ENCODE data around the gene P2RY6.

Gene P2RY6

DNA sequence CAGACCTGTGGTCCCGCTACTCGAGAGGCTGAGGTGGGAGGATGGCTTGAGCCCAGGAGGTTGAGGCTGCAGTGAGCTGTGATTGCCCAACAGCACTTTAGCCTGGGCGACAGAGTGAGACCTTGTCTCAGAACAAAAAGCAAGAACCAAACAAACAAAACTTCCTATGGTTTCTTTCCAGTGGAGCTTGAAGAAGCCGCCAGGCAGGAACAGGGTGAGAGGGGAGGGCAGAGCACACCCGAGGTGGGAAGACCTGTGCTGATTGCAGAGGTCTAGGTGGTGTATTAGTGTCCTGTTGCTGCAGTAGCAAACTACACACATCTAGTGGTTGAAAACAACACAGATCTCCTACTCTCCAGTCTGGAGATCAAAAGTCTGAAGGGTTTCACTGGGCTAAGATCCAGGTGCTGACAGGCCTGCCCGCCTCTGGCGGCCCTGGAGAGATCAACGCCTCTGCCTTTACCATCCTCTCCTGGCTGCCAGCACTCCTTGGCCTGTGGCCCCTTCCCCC is 46.4 kb downstream of the P2RY6 start:
- no peaks in the 10 kb centered on the region for H3K9me3 Mint-ChIP-seq (ENCODE audit: low read depth)
- H3K27ac Mint-ChIP-seq = no peak overlapping the region
- peaks cover 8% of the 10 kb centered on the region for H3K4me1 Mint-ChIP-seq (ENCODE audit: low read depth)
- no peaks in the 10 kb centered on the region for H3K27me3 Mint-ChIP-seq
- H3K36me3 Mint-ChIP-seq = no peaks in the 10 kb centered on the region
- H3K4me3 Mint-ChIP-seq = no peak overlapping the region

DNA sequence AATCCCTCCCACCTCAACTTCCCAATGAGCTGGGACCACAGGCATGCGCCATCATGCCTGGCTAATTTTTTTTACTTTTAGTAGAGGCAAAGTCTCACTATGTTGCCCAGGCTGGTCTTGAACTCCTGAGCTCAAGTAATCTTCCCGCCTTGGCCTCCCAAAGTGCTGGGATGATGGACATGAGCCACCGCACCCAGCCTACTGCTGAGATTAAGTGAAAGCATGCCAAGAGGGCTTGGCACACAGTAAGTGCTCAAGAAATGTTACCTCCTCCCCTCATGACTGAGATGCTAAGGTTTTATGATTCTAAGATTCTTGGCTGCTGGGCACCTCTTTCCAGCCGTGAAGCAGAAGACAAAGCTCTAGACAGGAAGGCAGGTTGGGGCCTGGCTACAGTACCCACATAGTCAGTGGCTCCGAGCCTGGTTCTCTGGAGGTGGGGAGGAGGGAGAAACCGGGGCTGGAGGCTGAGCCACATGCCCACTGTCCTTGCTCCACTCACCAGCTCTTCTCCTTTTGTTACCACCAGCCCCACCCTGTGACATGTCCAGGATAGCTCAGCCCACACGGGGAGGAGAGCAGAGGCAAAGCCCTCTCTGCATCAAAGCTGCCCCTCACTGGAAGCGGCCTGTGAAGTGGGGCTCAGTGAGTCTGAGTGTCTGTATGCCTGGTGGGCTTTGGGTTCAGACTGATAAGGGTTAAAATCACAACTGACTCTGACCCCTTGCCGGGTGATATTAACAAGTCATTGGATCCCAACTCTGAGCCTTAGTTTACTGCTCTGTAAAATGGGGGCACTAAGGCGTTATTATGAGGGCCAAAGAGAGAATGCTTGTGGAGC is 48.8 kb downstream of the P2RY6 start:
- Mint-ChIP-seq H3K4me3 (no peak overlapping the region), H3K27me3 (no peaks in the 10 kb centered on the region), H3K4me1 (ENCODE audit: low read depth) (peaks cover 7% of the 10 kb centered on the region), H3K36me3 (no peaks in the 10 kb centered on the region), H3K9me3 (ENCODE audit: low read depth) (no peaks in the 10 kb centered on the region), H3K27ac (no peak overlapping the region)

DNA sequence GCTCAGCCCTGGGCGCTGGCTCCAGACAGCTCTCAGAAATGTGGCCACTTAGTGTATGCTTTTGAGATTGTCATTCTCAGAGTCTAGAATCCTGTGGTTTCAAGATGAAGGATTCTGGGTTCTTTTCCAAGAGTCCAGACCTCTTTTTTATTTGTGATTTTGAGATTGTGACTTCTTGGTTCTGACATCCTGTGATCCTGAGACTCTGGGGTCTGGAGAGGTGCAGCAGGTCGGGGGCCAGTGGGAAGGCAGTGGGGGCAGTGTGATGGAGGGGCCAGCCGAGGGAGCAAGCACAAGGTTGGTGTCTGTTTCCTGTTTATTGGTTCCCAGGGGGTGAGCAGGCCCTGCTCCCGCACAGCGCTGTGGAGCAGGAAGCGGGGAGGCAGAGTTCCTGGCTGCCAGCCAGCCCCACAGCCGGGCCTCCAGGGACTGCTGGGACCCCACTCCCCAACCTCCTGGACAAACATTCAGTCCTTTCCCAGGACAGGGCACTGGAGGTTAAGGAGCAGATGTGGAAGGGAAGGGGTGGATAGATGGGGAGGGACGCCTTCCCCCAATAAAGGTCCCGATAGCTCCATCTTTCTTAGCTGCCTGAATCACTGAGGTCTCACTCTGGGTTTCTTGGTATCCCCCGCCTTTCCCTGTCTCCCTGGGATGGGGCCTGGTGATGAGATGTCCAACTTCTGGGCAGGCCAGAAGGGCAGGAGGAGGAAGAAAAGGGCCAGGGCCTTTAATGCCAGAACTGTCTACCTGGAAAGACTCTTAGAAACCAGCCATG is 49.7 kb downstream of the P2RY6 start:
- Mint-ChIP-seq H3K4me3 (no peak overlapping the region), H3K4me1 (ENCODE audit: low read depth) (peaks cover 7% of the 10 kb centered on the region), H3K27me3 (no peaks in the 10 kb centered on the region), H3K9me3 (ENCODE audit: low read depth) (no peaks in the 10 kb centered on the region), H3K27ac (no peak overlapping the region), H3K36me3 (no peaks in the 10 kb centered on the region)

DNA sequence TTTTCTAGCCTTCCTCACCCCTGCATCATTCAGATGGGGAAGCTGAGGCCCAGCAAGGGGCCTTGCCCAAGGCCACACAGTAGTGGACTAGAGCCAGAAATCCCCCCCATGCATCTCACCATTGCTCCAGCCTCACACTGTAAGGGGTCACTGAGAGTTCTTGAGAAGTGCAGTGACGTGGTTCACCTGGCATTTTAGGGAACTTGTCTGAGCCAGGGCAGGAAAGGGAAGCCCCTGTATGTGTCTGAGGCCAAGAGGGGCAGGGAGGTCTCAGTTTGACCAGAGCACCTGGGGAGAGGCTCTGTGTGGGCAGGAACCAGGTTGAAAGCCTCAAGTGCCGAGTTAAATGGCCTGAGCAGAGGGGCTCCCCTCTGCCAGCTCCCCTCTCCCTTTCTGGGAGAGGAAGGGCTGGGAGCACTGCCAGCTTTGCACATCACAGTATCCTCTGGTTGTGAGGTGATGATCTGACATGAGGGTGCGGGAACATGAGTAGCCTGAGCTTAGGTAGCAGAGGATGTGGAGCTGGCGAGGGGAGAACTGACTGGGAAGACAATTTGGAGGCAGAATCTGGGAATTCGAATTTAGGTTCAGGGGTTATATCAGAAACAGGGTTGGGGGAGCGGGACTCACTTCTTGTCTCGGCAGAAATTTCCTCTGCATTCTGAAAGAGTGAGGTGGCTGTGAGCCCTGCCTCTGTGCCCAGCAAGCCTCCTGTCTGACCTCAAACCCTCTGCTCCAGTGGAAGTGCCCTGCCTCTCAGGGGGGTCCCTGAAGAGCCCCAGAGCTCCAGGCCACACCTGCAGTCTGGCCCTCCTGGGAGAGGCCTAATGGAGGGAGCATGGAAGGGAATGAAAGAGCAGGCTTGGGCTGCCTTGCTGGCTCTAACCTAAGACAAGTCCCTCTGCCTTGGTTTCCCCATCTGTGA is 50.5 kb downstream of the P2RY6 start:
- no peak overlapping the region for H3K4me3 Mint-ChIP-seq
- no peak overlapping the region for H3K27ac Mint-ChIP-seq
- no peaks in the 10 kb centered on the region for H3K36me3 Mint-ChIP-seq
- H3K4me1 Mint-ChIP-seq (ENCODE audit: low read depth) = peaks cover 7% of the 10 kb centered on the region
- no peaks in the 10 kb centered on the region for H3K9me3 Mint-ChIP-seq (ENCODE audit: low read depth)
- H3K27me3 Mint-ChIP-seq = no peaks in the 10 kb centered on the region

DNA sequence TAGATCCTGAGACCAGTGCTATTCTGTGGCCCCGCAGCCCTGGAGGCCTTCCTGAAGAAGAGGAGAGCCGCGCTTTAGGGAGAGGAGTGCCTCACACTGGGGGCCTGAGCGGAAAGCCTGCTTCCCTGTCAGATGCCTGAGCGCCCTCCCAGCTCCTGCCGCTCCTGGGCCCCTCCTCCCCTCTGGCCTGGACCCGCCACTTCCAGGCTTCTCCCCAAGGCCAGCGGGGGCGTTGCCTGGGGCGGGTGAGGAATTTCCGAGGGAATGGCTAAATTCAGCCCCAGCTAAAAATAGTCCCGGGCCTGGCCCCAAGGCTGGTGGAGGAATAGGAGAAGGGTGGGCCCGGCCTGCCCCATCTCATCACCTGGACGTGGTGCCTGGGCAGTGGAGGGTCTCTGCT is 51.3 kb downstream of the P2RY6 start:
- Mint-ChIP-seq H3K27ac (no peak overlapping the region), H3K4me3 (no peak overlapping the region), H3K27me3 (no peaks in the 10 kb centered on the region), H3K36me3 (no peaks in the 10 kb centered on the region), H3K4me1 (ENCODE audit: low read depth) (peaks cover 7% of the 10 kb centered on the region), H3K9me3 (ENCODE audit: low read depth) (no peaks in the 10 kb centered on the region)

DNA sequence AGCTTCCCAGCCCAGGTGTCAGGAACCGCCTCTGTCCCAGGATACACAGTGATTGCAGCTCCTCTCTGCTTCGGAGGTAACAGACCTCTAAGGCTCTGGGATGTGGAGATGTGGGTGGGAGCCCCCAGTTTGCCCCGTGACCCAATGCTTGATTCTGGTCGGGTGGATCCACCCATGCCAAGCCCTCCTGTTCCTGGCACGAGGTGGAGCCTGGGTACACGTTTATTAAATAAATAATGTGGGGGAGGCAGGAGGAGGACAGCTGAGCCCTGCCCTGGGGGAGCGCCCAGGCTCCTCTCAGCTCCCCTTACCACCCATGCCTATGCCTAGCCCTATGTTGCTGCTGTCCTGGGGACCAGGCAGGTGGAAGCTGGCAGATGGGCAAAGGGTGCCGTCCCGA is 52.0 kb downstream of the P2RY6 start:
- Mint-ChIP-seq H3K9me3 (ENCODE audit: low read depth) (no peaks in the 10 kb centered on the region), H3K36me3 (no peaks in the 10 kb centered on the region), H3K4me3 (no peak overlapping the region), H3K27me3 (no peaks in the 10 kb centered on the region), H3K4me1 (ENCODE audit: low read depth) (peaks cover 7% of the 10 kb centered on the region), H3K27ac (no peak overlapping the region)

DNA sequence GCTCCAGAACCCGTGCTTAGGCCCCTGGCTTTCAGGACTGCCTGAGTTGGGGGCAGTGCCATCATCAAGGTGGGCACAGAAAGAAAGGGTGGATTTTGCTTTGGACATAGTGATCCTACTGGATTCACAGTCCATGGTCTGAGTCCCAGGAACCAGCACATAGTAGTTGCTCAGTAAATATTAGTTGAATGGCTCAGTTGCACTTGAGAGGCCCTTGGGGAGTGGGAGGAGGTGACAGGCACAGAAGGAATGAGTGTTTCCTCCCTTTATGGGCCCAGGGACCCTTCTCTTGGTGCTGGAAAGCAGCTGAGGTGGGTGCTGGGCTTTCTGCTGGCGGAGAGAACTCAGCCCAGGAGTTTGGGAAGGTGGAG is 52.5 kb downstream of the P2RY6 start:
- Mint-ChIP-seq H3K4me1 (ENCODE audit: low read depth) (peaks cover 7% of the 10 kb centered on the region), H3K9me3 (ENCODE audit: low read depth) (no peaks in the 10 kb centered on the region), H3K4me3 (no peak overlapping the region), H3K27me3 (no peaks in the 10 kb centered on the region), H3K27ac (no peak overlapping the region), H3K36me3 (no peaks in the 10 kb centered on the region)

DNA sequence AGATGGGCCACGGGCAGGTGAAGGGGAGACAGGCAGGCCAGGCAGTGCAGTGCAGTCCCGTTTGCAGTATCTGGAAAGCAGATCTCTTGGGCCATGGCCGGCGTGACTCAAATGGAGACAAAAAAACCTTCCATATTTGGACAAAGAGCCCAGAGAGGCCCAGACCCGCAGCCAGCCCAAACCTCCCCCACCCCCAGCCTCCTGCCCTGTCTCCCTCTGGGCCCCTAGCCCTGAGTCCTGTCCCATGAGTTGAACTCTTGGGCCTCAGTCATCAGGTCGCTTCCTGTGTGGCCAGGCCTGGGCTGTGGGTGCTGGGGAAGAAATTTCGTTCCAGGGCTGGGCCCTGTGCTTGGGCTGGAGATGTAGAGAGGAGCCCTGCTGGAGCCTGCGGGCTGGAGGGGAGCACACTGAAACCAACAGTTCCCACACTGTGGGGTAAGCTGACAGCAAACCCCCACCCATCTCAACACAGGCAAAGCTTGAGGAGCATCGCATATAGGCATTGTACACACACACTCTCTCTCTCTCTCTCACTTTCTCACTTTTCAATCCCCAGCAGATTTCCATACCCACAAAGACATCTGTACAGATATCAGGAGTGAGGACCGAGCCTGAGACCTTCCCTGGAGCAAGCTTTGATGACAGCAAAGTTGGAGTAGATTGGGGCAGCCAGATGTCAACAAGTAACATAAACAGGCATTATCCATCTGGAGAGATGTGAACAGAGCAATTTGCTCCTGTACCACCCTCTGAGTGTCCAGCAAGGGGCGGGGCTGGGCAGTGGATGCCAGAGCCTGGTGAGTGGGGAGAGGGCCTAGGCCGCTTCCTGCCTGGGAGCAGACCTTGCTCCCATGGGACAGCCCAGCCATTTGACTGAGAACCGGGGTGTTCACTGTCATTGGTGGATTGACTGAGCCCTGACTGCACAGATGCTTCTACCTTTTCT is 53.2 kb downstream of the P2RY6 start:
- Mint-ChIP-seq H3K27ac (no peak overlapping the region), H3K27me3 (no peaks in the 10 kb centered on the region), H3K4me3 (no peak overlapping the region), H3K4me1 (ENCODE audit: low read depth) (peaks cover 7% of the 10 kb centered on the region), H3K9me3 (ENCODE audit: low read depth) (no peaks in the 10 kb centered on the region), H3K36me3 (no peaks in the 10 kb centered on the region)

DNA sequence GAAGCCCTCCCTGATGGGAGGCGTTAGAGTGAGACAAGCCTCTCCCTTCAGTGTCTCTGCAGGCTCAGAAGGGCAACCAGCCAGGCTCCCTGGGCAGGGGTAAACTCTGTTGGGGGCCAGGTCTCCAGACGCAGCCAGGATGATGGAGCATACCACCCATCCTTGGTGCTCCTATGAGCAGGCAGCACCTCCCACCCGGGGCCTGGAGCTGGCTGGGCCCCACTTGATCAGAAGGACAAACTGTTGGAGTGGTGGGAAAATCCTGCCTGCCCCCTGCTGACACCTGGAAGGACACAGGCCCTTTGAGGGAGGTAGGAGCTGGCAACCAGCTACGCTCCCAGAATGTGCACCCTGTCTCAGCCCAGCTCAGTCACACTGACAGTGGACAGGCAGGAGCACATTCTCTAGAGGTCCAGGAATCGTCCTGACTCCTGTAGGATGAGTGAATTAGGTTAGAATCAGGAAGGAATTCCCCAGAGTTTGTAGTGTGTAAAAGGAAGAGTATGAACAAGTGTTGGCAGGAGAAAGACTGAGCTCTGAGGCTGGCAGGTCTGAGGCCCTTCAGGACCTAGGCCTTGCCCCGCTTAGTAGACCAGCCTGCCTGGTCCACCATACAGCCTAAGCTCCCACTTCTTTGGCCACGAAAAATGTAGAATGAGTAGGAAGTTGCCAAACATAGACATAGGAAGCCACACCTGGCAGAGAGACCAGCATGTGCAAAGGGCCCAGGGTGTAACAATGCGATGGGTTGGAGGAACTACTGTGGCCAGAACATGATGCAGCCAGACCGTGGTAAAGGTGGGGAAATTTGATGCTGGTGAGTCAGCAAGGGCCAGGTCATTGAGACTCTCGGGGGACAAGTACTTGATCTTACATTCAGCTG is 55.0 kb downstream of the P2RY6 start:
- H3K4me1 Mint-ChIP-seq (ENCODE audit: low read depth) = peaks cover 2% of the 10 kb centered on the region
- no peak overlapping the region for H3K4me3 Mint-ChIP-seq
- no peaks in the 10 kb centered on the region for H3K36me3 Mint-ChIP-seq
- H3K27me3 Mint-ChIP-seq = no peaks in the 10 kb centered on the region
- H3K9me3 Mint-ChIP-seq (ENCODE audit: low read depth) = no peaks in the 10 kb centered on the region
- no peak overlapping the region for H3K27ac Mint-ChIP-seq

DNA sequence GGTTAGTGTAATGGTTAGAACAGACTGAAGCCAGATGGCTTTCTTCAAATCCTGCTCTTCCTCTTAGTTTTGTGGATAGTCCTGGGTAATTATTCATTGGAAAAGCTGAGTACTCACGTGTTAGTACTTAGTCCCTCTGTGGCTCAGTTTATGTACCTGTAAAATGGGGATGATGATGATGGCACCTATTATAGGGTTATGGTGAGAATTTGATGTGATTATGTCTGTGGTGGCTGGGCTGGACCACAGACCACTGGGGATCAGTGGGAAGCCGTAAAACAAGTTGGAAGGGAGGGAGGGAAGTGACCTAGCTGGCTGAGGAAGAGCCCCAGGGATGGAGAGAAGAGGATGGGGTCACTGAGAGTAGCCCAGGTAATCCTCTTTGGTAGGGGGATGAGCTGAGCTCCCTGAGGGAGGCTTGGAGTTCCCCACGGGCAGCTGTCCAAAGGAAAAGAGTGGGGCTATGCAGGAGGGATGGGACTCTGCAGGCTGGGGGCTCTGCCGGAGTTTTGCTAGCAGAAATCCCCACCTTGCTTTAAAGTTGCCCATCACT is 55.8 kb downstream of the P2RY6 start:
- Mint-ChIP-seq H3K4me3 (no peak overlapping the region), H3K4me1 (ENCODE audit: low read depth) (no peaks in the 10 kb centered on the region), H3K27me3 (no peaks in the 10 kb centered on the region), H3K36me3 (no peaks in the 10 kb centered on the region), H3K9me3 (ENCODE audit: low read depth) (no peaks in the 10 kb centered on the region), H3K27ac (no peak overlapping the region)

DNA sequence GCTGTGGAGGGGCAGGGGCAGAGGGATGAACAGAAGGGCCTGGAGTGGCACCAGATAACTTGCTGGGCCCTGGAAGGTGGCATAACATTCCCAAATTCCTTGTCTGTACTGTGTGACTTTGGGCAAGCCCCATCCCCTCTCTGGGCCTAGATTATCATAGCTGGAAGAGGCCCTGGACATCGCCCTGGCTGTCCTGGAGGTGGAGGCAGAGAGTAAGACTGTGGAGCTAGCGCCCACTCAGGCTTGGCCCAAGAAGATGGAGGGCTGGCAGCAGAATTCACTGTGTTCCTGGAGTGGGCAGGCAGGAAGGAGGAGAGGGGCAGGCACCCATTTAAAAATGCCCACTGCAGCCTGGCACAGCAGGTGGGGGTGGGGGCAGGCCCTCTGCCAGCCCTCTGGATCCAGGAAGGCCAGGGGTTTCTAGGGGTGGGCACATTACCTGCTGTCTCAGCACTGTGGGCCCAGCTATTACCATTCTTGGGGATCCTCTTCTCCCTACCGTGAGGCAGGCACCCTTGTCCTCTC is 58.5 kb downstream of the P2RY6 start:
- Mint-ChIP-seq H3K27me3 (no peaks in the 10 kb centered on the region), H3K4me3 (no peak overlapping the region), H3K36me3 (no peaks in the 10 kb centered on the region), H3K9me3 (ENCODE audit: low read depth) (no peaks in the 10 kb centered on the region), H3K4me1 (ENCODE audit: low read depth) (no peaks in the 10 kb centered on the region), H3K27ac (no peak overlapping the region)

DNA sequence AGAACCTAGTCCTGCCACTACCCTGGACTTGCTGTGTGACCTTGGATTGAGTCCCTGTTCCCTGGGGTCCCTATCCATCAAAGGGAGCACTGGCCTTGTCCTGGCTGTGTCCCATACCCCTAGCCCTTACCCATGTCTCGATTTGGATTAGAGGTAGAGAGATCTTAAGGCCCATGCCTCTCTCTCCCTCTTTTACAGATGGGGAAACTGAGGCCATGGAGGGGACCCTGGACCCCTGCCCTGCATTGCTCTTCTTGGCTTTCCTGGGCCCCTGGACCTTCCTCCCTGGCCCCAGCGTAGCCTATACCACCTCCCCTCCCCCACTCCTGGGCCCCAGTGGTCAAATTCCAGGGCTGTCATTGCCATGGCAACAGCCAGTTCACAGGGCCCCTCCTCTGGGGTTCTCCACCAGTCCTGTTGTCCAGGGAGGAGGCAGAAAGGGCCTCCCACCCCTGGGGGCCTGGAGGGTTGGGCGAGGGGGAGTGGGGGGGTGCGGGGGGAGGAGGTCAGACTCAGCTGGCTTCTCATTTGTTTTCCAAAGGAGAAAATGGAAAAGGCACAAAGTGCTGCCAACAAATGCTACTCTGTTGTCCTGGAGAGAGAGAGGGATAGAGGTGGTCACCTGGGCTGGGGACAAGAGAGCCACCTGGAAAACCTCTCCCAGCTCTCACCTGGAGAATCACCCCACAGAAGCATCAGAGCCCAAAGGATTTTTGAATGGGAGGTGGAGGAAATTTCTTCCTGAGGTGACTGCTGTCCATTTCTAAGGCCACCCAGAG is 59.2 kb downstream of the P2RY6 start:
- Mint-ChIP-seq H3K36me3 (no peaks in the 10 kb centered on the region), H3K9me3 (ENCODE audit: low read depth) (no peaks in the 10 kb centered on the region), H3K4me3 (no peak overlapping the region), H3K4me1 (ENCODE audit: low read depth) (no peaks in the 10 kb centered on the region), H3K27ac (no peak overlapping the region), H3K27me3 (no peaks in the 10 kb centered on the region)
